ENCODE measurements around the gene SESTD1.

- TF ChIP-seq CTCF (conservative IDR thresholded peaks at IDR 0.05; ENCODE audit: low read depth, low read length) (no peak), EZH2 (IDR thresholded peaks at IDR 0.05; ENCODE audit: borderline replicate concordance, low read depth, low read length, poor library complexity, severe bottlenecking) (no peak)
Observed at GRCh38 chr2:179270689-179271088, 6.1 kb upstream of the SESTD1 start.

Data from A673 (cell line).